DMS 273 treated with DMSO at 0.1 percent for 48 hours (cell line): ENCODE measurements around the gene POU6F2.

ENCODE experiments used
- DNase-seq: peaks from one replicate; lab custom pipeline; 2025; lab: John Stamatoyannopoulos, UW

Gene POU6F2

GRCh38 chr7:39434012-39434411, 456.3 kb downstream of the POU6F2 start:
- DNase-seq, result no peak

- no peak for DNase-seq
These were observed 468.8 kb downstream of the POU6F2 start for GRCh38 chr7:39446546-39446945.

- no peak for DNase-seq
These were observed 474.2 kb downstream of the POU6F2 start for GRCh38 chr7:39451901-39452300.

- DNase-seq, result peak; percentile 9
These were observed 476.1 kb downstream of the POU6F2 start for GRCh38 chr7:39453743-39454355.

- no peak for DNase-seq
These were observed 480.5 kb downstream of the POU6F2 start for GRCh38 chr7:39458061-39458745.

GRCh38 chr7:39459636-39460035, 481.9 kb downstream of the POU6F2 start:
- DNase-seq, result no peak

- DNase-seq, result no peak
These were observed 482.8 kb downstream of the POU6F2 start for GRCh38 chr7:39460486-39460885.

- DNase-seq, result no peak
These were observed 483.6 kb downstream of the POU6F2 start for GRCh38 chr7:39461263-39461820.

GRCh38 chr7:39463252-39463651, 485.5 kb downstream of the POU6F2 start:
- DNase-seq, result no peak

GRCh38 chr7:39464350-39465054, 486.8 kb downstream of the POU6F2 start:
- no peak for DNase-seq

- peak; percentile 23 for DNase-seq
These were observed 487.6 kb downstream of the POU6F2 start for GRCh38 chr7:39465055-39465929.

- no peak for DNase-seq
These were observed 490.6 kb downstream of the POU6F2 start for GRCh38 chr7:39468261-39468660.

GRCh38 chr7:39468808-39469374, 491.2 kb downstream of the POU6F2 start:
- DNase-seq, result no peak

GRCh38 chr7:39480901-39481300, 503.2 kb downstream of the POU6F2 start:
- DNase-seq, result no peak

- DNase-seq, result no peak
These were observed 511.0 kb downstream of the POU6F2 start for GRCh38 chr7:39488467-39489393.

GRCh38 chr7:39490296-39490695, 512.6 kb downstream of the POU6F2 start:
- no peak for DNase-seq

- peak; percentile 16 for DNase-seq
These were observed 516.2 kb downstream of the POU6F2 start for GRCh38 chr7:39493934-39494333.

GRCh38 chr7:39501358-39501757, 523.6 kb downstream of the POU6F2 start:
- no peak for DNase-seq

- no peak for DNase-seq
These were observed 527.3 kb downstream of the POU6F2 start for GRCh38 chr7:39504963-39505362.

- DNase-seq, result no peak
These were observed 530.3 kb downstream of the POU6F2 start for GRCh38 chr7:39507866-39508551.
